GM10266 (cell line): Measurements from ENCODE around the gene GPX5.

Source experiments
- DNase-seq: peaks from one replicate; pipeline ENCODE4 v3.0.0; 2012; ENCODE audit errors: extremely low spot score
- CTCF ChIP-seq: IDR thresholded peaks from 2 replicates; pipeline ENCODE4 v1.5.1; 2012; ENCODE audit warnings: mild to moderate bottlenecking, low read depth; ENCODE audit not compliant: control insufficient read depth, insufficient read depth; ENCODE audit errors: missing control alignments

Gene GPX5

GRCh38 chr6:28515676-28516075 is 10.0 kb upstream of the GPX5 start, which contains the start of gene GPX6:
GPX6 (minus strand) TSS chr6:28515793; CDS start chr6:28515743, 50 bp downstream.
- TF ChIP-seq CTCF = no peak
- DNase-seq = no peak

GRCh38 chr6:28517964-28518363 is 7.7 kb upstream of the GPX5 start:
- no peak for DNase-seq
- TF ChIP-seq CTCF = no peak

- TF ChIP-seq CTCF = no peak
- no peak for DNase-seq
These were observed 3.0 kb upstream of the GPX5 start for GRCh38 chr6:28522594-28523240.

- no peak for TF ChIP-seq CTCF
- no peak for DNase-seq
These were observed 2.4 kb upstream of the GPX5 start for GRCh38 chr6:28523241-28523622.

GRCh38 chr6:28530777-28531176 is 5.1 kb downstream of the GPX5 start:
- TF ChIP-seq CTCF = no peak
- no peak for DNase-seq

- DNase-seq = no peak
- TF ChIP-seq CTCF = no peak
These were observed 5.9 kb downstream of the GPX5 start for GRCh38 chr6:28531479-28532128.

- no peak for TF ChIP-seq CTCF
- DNase-seq = no peak
These were observed 8.6 kb downstream of the GPX5 start for GRCh38 chr6:28534306-28534705.
